Left renal pelvis (tissue), 4 donors: ENCODE data around the gene ADGRV1. TPM values are rescaled to one million over a fixed set of nuclear protein-coding genes. Genes with fewer than 3 reads are reported as not detected.
"Not testable (repeated sequence)": the region's sequence is repeated elsewhere in the genome, so short reads cannot be mapped to it uniquely, and the experiment has no call there.

Experiments used
- DNase-seq, 4 donors: peaks; one replicate each; pipeline ENCODE4 v3.0.0-alpha.2; 2013; ENCODE audit warnings: low read depth in 4 of 4, low spot score in 3 of 4
- polyA plus RNA-seq, 4 donors: library from polyadenylated mRNA; unstranded; fragments of 120-200 nt; gene quantifications; one replicate each; pipeline ENCODE4 v1.2.1, GENCODE V29; 2013; ENCODE audit not compliant: insufficient read length in 4 of 4

ADGRV1 gene
- polyA plus RNA-seq, 4 donors, result 1.7 to 12.8 (median 11.5) TPM

DNA sequence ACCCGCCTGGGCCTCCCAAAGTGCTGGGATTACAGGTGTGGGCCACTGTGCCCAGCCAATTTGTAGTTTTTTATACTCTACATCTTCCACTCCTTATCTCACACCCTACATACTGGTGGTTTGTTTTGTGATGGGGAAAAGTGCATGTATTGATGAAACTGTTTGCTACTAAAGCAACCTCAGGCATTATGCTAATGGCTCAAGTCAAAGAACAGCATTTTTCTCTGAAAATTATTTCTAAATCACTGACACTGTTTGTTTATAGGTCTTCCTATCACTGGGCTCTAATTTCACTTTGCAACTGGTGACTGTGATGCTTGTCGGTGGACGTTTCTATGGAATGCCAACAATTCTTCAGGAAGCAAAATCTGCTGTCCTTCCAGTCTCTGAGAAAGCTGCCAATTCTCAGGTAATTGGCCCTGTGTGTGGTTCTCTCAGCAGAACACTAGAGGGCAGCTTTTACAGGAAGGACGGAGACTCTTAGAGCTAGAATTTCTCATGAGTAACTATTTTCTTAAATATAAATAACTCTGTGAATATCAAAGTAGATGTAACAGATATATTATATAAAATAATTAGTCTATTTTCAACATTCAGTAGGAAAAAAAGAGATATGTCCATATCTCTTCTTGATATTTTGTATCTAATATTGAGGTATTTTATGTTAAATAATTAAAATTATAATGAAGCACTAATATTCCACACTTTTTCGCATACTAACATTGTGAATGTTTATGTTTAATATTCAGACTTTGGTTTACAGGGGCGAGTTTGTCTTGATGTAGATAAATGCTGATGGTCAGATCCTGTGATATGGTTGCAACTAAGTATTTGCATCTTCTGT lies 244.1 kb downstream of the ADGRV1 start:
- no peak for DNase-seq

DNA sequence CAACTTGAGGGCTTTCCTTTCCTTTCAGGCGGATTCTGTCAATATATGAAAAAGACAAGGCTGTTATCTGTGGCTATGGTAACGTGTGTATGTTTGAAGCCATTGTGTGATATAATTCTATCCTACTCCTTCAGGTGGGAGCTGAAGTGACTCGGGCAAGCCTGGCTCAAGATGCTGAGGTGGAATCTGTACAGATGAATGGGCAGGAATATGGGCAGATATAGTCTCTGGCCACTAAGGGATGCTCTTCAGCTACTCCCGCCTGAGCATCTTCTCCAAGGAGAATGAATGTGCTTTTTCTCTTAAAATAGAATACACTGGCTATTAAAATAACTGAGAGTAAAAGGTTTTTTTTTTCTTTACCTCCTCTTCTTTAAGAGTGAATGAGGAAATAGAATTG lies 244.8 kb downstream of the ADGRV1 start:
- no peak for DNase-seq

DNA sequence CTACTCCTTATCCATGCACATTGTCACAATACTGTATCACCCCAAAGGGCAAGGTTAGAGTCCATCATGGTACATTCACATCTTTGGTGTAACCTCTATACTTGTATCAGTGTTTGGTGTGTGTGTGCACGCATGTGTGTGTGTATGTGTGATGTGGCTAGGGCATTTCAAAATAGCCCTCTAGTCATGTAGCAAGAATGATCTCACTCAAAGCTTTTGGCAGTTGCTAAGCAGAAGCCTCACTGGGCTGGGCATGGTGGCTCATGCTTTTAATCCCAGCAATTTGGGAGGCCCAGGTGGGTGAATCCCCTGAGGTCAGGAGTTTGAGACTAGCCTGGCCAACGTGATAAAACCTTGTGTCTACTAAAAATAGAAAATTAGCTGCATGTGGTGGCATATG lies 245.3 kb downstream of the ADGRV1 start:
- DNase-seq, result no peak

DNA sequence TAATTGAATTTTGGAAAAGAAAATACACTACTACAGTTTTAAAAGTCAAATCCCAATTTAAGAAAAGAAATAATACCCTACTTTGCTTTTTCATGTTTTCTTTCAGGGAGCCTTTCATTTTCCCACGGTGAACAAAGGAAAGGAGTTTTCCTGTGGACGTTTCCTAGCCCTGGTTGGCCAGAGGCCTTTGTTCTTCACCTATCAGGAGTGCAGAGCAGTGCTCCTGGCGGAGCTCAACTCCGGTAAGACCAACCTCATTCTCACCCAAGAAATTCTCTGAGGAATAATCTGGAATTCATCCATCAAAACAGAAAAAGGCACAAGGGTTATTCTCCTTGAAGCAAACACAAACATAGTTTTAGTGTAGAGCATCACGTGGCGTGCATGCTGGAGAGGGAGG lies 248.9 kb downstream of the ADGRV1 start:
- no peak for DNase-seq

DNA sequence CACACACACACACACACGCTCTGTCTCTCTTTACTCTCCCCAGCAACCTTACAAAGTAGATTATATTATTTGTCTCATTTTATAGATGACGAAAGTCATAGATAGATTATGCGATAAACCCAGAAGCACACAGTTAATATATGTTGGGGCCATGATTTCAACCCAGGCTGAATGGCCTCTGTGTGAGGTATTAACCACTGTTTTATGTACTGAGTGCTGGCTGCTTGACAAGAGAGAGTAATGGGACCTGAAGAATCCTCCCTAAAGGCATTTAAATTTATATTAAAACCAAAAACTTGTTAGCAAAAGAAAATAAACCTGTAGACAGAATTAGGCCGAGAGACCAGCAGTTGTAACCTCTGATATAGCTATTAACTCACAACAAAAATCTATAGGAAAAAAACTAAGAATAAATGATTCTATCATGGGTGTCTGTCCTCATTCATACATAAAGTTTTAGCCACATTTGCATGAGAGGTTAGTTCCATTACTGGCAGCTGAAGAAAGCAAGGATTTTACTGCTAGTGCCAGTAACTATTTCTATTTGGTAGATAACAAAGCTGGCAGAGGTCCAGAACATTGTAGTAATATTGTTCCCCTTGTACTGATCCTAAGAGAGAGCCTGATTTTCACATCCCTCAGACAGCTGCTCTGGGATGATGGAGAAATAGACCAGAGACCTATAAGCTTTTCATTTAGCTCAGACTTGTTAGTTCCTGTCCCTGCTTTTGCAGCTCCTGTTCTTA lies 250.9 kb downstream of the ADGRV1 start:
- no peak for DNase-seq

DNA sequence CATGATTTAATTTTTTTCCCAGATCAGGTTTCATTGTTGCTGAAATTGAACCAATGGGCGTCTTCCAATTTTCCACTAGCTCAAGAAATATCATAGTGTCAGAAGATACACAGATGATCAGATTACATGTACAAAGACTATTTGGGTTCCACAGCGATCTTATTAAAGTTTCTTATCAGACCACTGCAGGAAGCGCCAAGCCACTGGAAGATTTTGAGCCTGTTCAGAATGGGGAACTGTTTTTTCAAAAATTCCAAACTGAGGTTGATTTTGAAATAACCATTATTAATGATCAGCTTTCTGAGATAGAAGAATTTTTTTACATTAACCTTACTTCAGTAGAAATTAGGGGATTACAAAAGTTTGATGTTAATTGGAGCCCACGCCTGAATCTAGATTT lies 251.6 kb downstream of the ADGRV1 start:
- DNase-seq, result no peak

DNA sequence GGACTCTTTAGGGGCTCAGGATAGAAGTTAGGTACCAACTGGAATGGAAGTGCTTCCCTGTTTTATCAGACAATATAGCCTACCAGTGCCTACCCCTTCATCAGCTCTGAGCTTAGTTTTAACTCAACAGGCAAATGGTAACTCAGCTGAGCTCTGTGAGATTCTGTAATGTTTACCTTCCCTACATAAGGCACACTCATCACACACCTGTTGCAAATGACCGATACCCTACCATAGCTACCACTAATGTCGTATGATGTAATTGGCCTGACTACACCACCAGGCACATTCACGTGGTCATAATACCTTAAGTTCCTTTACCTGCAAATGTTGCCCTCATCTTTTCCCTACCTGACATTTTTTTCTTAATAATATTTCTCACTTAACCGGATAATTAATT lies 254.8 kb downstream of the ADGRV1 start:
- DNase-seq, result no peak

DNA sequence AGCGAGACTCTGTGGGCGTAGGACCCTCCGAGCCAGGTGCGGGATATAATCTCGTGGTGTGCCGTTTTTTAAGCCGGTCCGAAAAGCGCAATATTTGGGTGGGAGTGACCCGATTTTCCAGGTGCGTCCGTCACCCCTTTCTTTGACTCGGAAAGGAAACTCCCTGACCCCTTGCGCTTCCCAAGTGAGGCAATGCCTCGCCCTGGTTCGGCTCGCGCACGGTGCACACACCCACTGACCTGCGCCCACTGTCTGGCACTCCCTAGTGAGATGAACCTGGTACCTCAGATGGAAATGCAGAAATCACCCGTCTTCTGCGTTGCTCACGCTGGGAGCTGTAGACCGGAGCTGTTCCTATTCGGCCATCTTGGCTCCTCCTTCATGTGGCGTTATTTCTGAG lies 263.5 kb downstream of the ADGRV1 start:
- not testable (repeated sequence) for DNase-seq

DNA sequence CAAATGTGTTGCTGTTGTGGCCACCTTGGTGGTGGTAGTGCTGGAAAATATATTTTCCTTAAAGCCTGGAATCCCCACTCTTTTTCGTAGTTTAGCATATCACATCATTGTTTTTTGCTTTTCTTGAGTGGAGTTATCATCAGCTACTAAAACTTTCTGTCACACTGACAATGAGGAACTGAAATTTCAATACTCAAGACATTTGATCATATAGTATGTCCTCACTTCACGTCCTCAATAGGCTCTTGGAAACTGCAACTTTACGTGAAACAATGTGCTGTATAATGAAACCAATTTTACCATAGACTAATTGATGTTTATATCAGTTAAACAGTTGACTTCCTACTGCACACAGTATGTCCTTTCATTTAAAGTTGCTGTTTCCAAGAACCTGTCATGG lies 265.8 kb downstream of the ADGRV1 start:
- no peak for DNase-seq

DNA sequence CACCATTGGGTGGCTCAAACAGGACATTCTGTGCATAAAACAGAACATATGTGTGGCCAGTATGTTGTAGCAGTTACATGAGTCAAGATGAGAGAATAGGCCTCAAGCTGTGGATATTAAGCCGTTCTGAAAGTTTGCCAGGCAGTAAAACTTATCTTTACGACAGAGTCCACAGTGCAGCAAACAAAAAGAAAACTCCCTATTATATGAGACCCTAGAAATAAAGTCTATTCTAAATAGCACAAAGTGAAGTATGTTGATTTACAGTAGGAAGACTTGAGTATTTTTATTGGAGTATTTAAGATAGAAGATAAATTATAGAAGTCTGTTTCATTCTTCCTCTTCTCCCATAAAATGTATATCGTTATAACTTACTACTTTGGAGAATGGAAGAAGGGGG lies 271.5 kb downstream of the ADGRV1 start:
- DNase-seq, result peak; percentile 43 to 61 (median 50)

DNA sequence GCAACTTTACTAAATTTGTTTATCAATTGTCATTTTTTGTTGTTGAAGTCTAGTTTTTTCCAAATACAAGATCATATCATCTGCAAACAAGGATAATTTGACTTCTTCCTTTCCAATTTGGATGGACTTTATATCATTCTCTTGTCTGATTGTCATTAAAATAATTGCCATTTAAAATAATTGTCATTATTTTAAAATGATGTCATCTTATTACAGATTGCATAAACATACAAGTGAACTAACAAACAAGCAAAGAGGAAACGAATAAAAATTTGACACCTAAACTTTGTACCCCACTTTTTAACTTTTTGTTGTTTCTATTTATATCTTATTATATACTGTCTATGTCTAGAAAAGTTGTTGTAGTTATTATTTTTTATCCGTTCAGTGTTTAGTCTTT lies 275.2 kb downstream of the ADGRV1 start:
- no peak for DNase-seq

DNA sequence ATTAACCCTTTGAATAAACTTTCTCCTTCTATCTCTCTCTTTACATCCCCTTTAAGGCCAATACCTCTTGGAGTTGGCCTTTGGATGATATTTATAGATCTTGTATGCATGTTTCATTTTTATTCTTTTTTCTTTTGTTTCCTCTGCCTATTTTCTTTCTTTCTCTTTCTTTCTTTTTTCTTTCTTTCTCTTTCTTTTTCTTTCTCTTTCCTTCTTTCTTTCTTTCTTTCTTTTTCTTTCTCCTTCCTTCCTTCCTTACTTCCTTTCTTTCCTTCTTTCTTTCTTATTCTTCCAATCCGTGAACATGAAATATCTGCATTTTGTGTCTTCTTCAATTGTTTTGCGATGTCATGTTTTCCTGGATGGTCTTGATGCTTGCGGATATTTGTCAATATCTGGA lies 276.1 kb downstream of the ADGRV1 start:
- no peak for DNase-seq

DNA sequence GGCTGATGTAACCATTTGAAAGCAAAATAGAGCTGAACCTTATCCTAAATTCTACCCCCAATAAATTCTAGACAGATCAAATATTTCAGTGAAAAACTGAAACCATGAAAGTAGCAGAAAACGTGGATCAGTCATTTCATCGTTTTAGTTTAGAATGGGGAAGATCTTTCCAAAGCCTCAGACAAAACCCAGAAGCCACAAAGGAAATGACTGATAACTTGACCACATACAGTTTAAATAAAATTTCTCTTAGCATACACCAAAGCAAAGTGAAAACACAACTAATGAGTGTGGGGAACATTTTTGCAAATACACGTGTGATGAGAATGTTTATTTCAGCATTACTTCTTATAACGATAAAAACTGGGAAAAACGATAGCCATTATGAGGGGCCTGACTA lies 284.8 kb downstream of the ADGRV1 start:
- DNase-seq, result no peak

DNA sequence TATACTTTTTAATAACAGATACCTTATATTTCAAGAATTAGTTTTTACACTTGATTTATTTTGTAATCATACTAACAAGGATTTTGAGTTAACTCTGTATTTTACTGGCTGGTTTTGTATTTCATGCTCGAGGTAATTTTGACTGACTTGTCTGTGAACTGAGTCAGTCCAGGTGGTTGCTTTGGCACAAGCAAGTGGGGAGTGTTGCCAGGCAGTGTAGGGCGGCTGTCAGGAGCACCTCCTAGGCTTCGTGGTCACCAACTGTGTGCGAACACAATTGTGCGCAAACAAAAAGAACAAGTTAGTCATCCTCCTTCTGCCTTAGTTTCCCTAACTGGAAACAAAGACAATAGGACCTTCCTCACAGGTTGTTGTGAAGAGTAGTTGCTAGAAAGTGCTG lies 286.3 kb downstream of the ADGRV1 start:
- DNase-seq, result no peak

DNA sequence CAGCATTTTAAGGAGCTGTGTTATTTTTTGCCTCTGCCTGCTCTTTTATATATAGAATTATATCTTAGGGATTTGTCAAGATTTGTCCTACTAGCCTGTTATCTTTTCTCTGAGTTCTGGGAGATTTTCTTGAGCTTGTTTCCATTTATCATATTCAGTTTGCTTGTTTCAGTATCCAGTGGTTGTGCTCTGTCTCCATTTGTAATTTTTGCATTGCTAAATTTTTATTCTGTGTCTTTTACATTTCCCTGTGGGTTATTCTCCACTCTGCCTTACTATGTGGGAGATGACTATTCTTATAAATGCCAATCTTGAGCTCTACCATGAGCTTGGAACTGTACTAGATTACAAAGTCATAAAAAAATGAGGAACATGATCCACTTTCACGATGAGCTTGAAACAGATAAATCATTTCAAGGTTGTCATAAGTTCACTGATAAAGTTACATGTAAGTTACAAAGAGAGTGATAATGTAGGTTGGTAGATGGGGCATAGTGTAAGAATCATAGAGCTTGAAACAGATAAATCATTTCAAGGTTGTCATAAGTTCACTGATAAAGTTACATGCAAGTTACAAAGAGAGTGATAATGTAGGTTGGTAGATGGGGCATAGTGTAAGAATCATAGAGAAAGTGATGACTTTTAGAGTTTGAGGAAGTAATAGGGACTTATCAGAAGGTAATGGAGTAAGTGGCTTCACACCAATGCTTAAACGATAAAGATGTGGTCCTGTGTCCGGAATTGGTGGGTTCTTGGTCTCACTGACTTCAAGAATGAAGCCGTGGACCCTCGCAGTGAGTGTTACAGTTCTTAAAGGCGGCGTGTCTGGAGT lies 287.3 kb downstream of the ADGRV1 start:
- no peak for DNase-seq

DNA sequence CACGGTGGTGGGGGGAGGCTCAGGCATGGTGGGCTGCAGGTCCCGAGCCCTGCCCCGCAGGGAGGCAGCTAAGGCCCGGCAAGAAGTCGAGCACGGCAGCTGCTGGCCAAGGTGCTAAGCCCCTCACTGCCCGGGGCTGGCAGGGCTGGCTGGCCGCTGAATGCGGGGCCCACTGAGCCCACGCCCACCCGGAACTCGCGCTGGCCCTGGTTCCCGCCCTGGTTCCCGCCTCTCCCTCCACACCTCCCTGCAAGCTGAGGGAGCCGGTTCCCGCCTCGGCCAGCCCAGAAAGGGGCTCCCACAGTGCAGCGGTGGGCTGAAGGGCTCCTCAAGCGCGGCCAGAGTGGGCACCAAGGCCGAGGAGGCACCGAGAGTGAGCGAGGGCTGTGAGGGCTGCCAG lies 289.0 kb downstream of the ADGRV1 start:
- DNase-seq, result not testable (repeated sequence)

DNA sequence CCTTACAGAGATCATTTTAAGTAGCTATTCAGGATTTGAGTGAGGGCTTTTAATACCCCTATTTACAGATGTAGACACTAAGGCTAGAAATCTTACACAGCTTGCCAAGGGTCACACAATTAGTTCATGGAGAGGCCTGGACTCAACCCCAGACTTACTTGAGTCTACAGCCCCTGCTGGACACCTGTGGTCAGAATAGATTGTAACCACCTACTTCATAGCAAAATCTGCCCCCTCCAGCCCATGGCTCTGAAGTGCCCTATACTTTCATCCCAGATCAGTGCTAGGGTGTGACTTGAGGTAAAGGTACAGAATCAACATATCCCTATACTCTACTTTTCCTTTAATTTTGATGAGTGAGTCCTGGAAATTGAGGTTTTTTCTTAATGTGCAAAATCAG lies 291.3 kb downstream of the ADGRV1 start:
- DNase-seq, result no peak

DNA sequence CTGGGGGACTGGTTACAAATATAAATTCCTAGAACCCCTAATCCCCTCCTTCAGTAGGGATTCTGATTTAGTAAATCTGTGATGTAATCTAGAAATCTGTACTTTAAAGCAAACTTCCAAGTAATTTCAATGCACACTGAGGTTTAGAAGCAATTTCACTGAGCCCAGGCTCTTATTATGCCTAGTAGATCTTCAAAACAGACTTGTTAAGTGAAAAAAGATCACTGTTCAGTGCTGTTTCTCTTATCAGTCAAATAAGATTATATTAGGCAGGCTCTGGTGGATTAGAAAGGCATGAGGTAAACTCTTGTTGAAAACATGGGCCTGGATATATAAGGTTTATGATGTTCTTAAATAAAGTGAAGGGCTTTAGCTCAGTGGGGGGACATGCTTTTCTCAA lies 293.9 kb downstream of the ADGRV1 start:
- no peak for DNase-seq

DNA sequence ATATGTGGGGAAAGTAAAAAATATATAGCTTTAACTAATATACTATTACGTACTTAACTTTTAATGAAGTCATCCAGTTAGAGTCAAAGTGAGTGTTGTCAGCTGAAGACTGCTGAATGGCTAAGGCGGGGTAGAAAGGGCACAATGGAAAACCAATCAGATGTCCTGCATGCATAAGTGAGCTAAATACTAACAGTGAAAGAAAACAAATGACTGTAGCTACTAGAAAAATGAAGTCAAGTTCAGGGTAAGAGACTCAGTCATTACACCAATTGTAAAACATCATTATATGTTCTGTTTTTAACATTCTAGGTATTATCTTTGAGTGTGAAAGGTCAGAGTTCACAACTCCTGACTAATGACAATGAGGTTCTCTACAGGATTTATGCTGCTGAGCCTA lies 295.2 kb downstream of the ADGRV1 start:
- DNase-seq, result no peak

DNA sequence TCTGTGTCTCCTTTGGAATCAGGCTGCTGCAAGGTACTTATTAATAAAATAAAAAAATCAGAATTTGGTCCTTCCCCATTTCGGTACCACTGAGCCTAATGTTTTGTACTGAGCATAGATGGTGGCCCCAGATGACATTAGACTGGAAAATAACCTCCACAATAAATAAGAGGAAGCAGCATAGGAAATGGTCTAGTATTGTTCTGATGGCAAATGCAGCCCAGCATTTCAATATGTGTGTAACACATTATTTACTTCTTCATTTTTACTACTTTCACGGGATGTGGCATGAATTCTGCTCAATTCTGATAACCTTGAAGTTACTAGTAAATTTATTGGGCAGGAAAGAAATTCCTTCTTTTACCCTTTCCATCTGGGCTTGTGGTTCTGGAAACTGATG lies 295.6 kb downstream of the ADGRV1 start:
- DNase-seq, result no peak

DNA sequence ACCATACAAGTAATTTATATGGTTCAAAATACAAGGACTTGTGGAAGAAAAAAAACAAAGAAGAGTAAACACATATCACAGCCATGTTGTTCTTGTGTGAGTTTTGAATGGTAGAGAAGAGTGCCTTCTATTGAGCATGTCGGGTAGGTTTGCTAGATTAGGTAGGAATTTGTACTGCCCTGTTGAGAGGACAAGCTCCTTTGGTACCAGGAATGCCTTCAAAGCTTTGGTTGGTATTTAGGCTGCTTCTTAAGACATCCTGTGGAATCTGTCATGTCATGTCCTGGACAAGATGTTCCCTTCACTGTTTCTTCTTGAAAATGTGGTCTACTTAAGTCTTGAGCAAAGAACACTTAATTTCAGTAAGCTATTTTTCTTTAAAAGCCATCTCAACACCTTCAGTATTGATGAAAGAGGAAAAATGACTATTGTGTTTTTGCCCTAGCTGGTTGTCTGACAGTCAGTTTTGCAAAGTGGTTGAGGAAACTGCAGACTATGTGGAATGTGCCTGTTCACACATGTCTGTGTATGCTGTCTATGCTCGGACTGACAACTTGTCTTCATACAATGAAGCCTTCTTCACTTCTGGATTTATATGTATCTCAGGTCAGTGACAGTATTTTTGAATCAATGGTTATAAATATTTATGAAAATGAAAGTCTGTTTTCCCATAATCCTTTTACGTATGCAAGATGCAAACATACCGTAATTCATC lies 296.9 kb downstream of the ADGRV1 start:
- no peak for DNase-seq
